Measurements from ENCODE around the gene RADIL.

DNA sequence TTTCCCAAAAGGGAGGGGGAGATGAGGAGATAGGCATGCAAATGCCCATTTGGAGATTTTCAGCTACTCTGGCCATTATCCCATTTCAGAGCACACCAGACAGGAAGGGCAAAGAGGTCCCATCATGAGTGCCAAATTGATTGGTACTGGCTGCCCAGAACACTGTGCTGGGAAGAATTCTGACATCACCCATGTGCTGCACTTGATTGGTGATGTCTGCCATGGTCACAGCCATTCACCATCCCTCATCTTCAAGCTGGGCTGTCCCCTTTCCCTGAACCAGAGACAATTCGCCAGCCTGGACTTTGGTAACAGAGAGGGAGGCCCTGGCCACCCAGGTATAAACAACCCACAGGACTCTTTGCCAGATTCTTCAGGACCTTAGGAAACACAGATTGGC is 23.2 kb upstream of the RADIL start:
- TF ChIP-seq EZH2 (IDR thresholded peaks at IDR 0.05; ENCODE audit: borderline replicate concordance, insufficient read depth, low read depth, low read length, poor library complexity, severe bottlenecking), result no peak
- TF ChIP-seq, protein P1, sequence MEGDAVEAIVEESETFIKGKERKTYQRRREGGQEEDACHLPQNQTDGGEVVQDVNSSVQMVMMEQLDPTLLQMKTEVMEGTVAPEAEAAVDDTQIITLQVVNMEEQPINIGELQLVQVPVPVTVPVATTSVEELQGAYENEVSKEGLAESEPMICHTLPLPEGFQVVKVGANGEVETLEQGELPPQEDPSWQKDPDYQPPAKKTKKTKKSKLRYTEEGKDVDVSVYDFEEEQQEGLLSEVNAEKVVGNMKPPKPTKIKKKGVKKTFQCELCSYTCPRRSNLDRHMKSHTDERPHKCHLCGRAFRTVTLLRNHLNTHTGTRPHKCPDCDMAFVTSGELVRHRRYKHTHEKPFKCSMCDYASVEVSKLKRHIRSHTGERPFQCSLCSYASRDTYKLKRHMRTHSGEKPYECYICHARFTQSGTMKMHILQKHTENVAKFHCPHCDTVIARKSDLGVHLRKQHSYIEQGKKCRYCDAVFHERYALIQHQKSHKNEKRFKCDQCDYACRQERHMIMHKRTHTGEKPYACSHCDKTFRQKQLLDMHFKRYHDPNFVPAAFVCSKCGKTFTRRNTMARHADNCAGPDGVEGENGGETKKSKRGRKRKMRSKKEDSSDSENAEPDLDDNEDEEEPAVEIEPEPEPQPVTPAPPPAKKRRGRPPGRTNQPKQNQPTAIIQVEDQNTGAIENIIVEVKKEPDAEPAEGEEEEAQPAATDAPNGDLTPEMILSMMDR (IDR thresholded peaks at IDR 0.05), result no peak
